ENCODE data around the gene SLF2.
"Not testable (repeated sequence)": the region's sequence is repeated elsewhere in the genome, so short reads cannot be mapped to it uniquely, and the experiment has no call there.

SLF2 gene

GRCh38 chr10:100881556-100882213 lies 31.1 kb upstream of the SLF2 start:
- no peak for DNase-seq (ENCODE audit: low read depth)
- Histone ChIP-seq H3K36me3 (ENCODE audit: control insufficient read depth, insufficient read depth, low read length, severe bottlenecking) (no peaks in the 10 kb centered on the region), H3K4me1 (ENCODE audit: control insufficient read depth, insufficient read depth, low read length) (peaks cover 7% of the 10 kb centered on the region), H3K4me3 (ENCODE audit: low read length) (no peak overlapping the region), H3K9me3 (ENCODE audit: control insufficient read depth, low read length) (no peaks in the 10 kb centered on the region), H3K9ac (ENCODE audit: low read length) (no peak overlapping the region), H3K27me3 (replicated peaks; ENCODE audit: control insufficient read depth, insufficient read depth, low read length) (peaks cover 25% of the 10 kb centered on the region)

GRCh38 chr10:100882252-100882651 lies 30.5 kb upstream of the SLF2 start:
- Histone ChIP-seq H3K9ac (ENCODE audit: low read length) (no peak overlapping the region), H3K27me3 (replicated peaks; ENCODE audit: control insufficient read depth, insufficient read depth, low read length) (peaks cover 20% of the 10 kb centered on the region), H3K36me3 (ENCODE audit: control insufficient read depth, insufficient read depth, low read length, severe bottlenecking) (no peaks in the 10 kb centered on the region), H3K4me3 (ENCODE audit: low read length) (no peak overlapping the region), H3K9me3 (ENCODE audit: control insufficient read depth, low read length) (no peaks in the 10 kb centered on the region), H3K4me1 (ENCODE audit: control insufficient read depth, insufficient read depth, low read length) (peaks cover 13% of the 10 kb centered on the region)
- no peak for DNase-seq (ENCODE audit: low read depth)

- Histone ChIP-seq H3K27me3 (replicated peaks; ENCODE audit: control insufficient read depth, insufficient read depth, low read length) (peaks cover 19% of the 10 kb centered on the region), H3K9ac (ENCODE audit: low read length) (no peak overlapping the region), H3K4me1 (ENCODE audit: control insufficient read depth, insufficient read depth, low read length) (peaks cover 14% of the 10 kb centered on the region), H3K9me3 (ENCODE audit: control insufficient read depth, low read length) (no peaks in the 10 kb centered on the region), H3K4me3 (ENCODE audit: low read length) (no peak overlapping the region), H3K36me3 (ENCODE audit: control insufficient read depth, insufficient read depth, low read length, severe bottlenecking) (no peaks in the 10 kb centered on the region)
- DNase-seq (ENCODE audit: low read depth): peak; percentile 60
Observed at GRCh38 chr10:100882671-100883311, 30.0 kb upstream of the SLF2 start.

- DNase-seq (ENCODE audit: low read depth): no peak
- no peaks in the 10 kb centered on the region for H3K9me3 ChIP-seq (ENCODE audit: control insufficient read depth, low read length)
- peaks cover 19% of the 10 kb centered on the region for H3K27me3 ChIP-seq (replicated peaks; ENCODE audit: control insufficient read depth, insufficient read depth, low read length)
- peaks cover 14% of the 10 kb centered on the region for H3K4me1 ChIP-seq (ENCODE audit: control insufficient read depth, insufficient read depth, low read length)
- no peak overlapping the region for H3K4me3 ChIP-seq (ENCODE audit: low read length)
- no peak overlapping the region for H3K9ac ChIP-seq (ENCODE audit: low read length)
- H3K36me3 ChIP-seq (ENCODE audit: control insufficient read depth, insufficient read depth, low read length, severe bottlenecking): no peaks in the 10 kb centered on the region
Observed at GRCh38 chr10:100883312-100883821, 29.4 kb upstream of the SLF2 start.

- H3K4me1 ChIP-seq (ENCODE audit: control insufficient read depth, insufficient read depth, low read length): peaks cover 22% of the 10 kb centered on the region
- DNase-seq (ENCODE audit: low read depth); H3K4me3 ChIP-seq (ENCODE audit: low read length); H3K36me3 ChIP-seq (ENCODE audit: control insufficient read depth, insufficient read depth, low read length, severe bottlenecking); H3K27me3 ChIP-seq (replicated peaks; ENCODE audit: control insufficient read depth, insufficient read depth, low read length); H3K9me3 ChIP-seq (ENCODE audit: control insufficient read depth, low read length); H3K9ac ChIP-seq (ENCODE audit: low read length): not testable (repeated sequence)
Observed at GRCh38 chr10:100885611-100886010, 27.2 kb upstream of the SLF2 start.

- Histone ChIP-seq H3K36me3 (ENCODE audit: control insufficient read depth, insufficient read depth, low read length, severe bottlenecking) (no peaks in the 10 kb centered on the region), H3K4me3 (ENCODE audit: low read length) (no peak overlapping the region), H3K9me3 (ENCODE audit: control insufficient read depth, low read length) (no peaks in the 10 kb centered on the region), H3K4me1 (ENCODE audit: control insufficient read depth, insufficient read depth, low read length) (peaks cover 25% of the 10 kb centered on the region), H3K9ac (ENCODE audit: low read length) (no peak overlapping the region), H3K27me3 (replicated peaks; ENCODE audit: control insufficient read depth, insufficient read depth, low read length) (peaks cover 4% of the 10 kb centered on the region)
- DNase-seq (ENCODE audit: low read depth): no peak
Observed at GRCh38 chr10:100886091-100886490, 26.7 kb upstream of the SLF2 start.

GRCh38 chr10:100886521-100886920 lies 26.2 kb upstream of the SLF2 start:
- no peak for DNase-seq (ENCODE audit: low read depth)
- no peak overlapping the region for H3K9ac ChIP-seq (ENCODE audit: low read length)
- no peaks in the 10 kb centered on the region for H3K9me3 ChIP-seq (ENCODE audit: control insufficient read depth, low read length)
- H3K36me3 ChIP-seq (ENCODE audit: control insufficient read depth, insufficient read depth, low read length, severe bottlenecking): no peaks in the 10 kb centered on the region
- peaks cover 28% of the 10 kb centered on the region for H3K4me1 ChIP-seq (ENCODE audit: control insufficient read depth, insufficient read depth, low read length)
- H3K27me3 ChIP-seq (replicated peaks; ENCODE audit: control insufficient read depth, insufficient read depth, low read length): peaks cover 4% of the 10 kb centered on the region
- H3K4me3 ChIP-seq (ENCODE audit: low read length): no peak overlapping the region

- Histone ChIP-seq H3K4me1 (ENCODE audit: control insufficient read depth, insufficient read depth, low read length) (peaks cover 28% of the 10 kb centered on the region), H3K36me3 (ENCODE audit: control insufficient read depth, insufficient read depth, low read length, severe bottlenecking) (no peaks in the 10 kb centered on the region), H3K27me3 (replicated peaks; ENCODE audit: control insufficient read depth, insufficient read depth, low read length) (peaks cover 4% of the 10 kb centered on the region), H3K4me3 (ENCODE audit: low read length) (no peak overlapping the region), H3K9ac (ENCODE audit: low read length) (no peak overlapping the region), H3K9me3 (ENCODE audit: control insufficient read depth, low read length) (no peaks in the 10 kb centered on the region)
- peak; percentile 30 for DNase-seq (ENCODE audit: low read depth)
Observed at GRCh38 chr10:100886963-100887362, 25.8 kb upstream of the SLF2 start.

GRCh38 chr10:100887761-100888296 lies 24.9 kb upstream of the SLF2 start:
- peaks cover 22% of the 10 kb centered on the region for H3K4me1 ChIP-seq (ENCODE audit: control insufficient read depth, insufficient read depth, low read length)
- no peaks in the 10 kb centered on the region for H3K36me3 ChIP-seq (ENCODE audit: control insufficient read depth, insufficient read depth, low read length, severe bottlenecking)
- DNase-seq (ENCODE audit: low read depth): no peak
- no peaks in the 10 kb centered on the region for H3K9me3 ChIP-seq (ENCODE audit: control insufficient read depth, low read length)
- H3K9ac ChIP-seq (ENCODE audit: low read length): no peak overlapping the region
- peaks cover 4% of the 10 kb centered on the region for H3K27me3 ChIP-seq (replicated peaks; ENCODE audit: control insufficient read depth, insufficient read depth, low read length)
- H3K4me3 ChIP-seq (ENCODE audit: low read length): no peak overlapping the region

- no peak for DNase-seq (ENCODE audit: low read depth)
- Histone ChIP-seq H3K27me3 (replicated peaks; ENCODE audit: control insufficient read depth, insufficient read depth, low read length) (peaks cover 4% of the 10 kb centered on the region), H3K9ac (ENCODE audit: low read length) (no peak overlapping the region), H3K4me1 (ENCODE audit: control insufficient read depth, insufficient read depth, low read length) (peaks cover 22% of the 10 kb centered on the region), H3K9me3 (ENCODE audit: control insufficient read depth, low read length) (no peaks in the 10 kb centered on the region), H3K36me3 (ENCODE audit: control insufficient read depth, insufficient read depth, low read length, severe bottlenecking) (no peaks in the 10 kb centered on the region), H3K4me3 (ENCODE audit: low read length) (no peak overlapping the region)
Observed at GRCh38 chr10:100888957-100889356, 23.8 kb upstream of the SLF2 start.

- DNase-seq (ENCODE audit: low read depth): no peak
Observed at GRCh38 chr10:100889546-100889945, 23.2 kb upstream of the SLF2 start.

More at GRCh38 chr10:100889546-100889945, 23.2 kb upstream of the SLF2 start:
- H3K27me3 ChIP-seq (replicated peaks; ENCODE audit: control insufficient read depth, insufficient read depth, low read length): peaks cover 4% of the 10 kb centered on the region
- H3K9me3 ChIP-seq (ENCODE audit: control insufficient read depth, low read length): no peaks in the 10 kb centered on the region
- H3K36me3 ChIP-seq (ENCODE audit: control insufficient read depth, insufficient read depth, low read length, severe bottlenecking): no peaks in the 10 kb centered on the region
- H3K9ac ChIP-seq (ENCODE audit: low read length): no peak overlapping the region
- no peak overlapping the region for H3K4me3 ChIP-seq (ENCODE audit: low read length)
- H3K4me1 ChIP-seq (ENCODE audit: control insufficient read depth, insufficient read depth, low read length): peaks cover 22% of the 10 kb centered on the region
